ENCODE measurements around the gene KIDINS220. TPM values are rescaled to one million over a fixed set of nuclear protein-coding genes. Genes with fewer than 3 reads are reported as not detected.
A peak's percentile ranks its signal among the peaks of the same experiment; 100 is the strongest.

KIDINS220 gene
- polyA plus RNA-seq (2012; ENCODE audit: insufficient read depth, insufficient read length, low read depth) = 53.3 TPM

DNA sequence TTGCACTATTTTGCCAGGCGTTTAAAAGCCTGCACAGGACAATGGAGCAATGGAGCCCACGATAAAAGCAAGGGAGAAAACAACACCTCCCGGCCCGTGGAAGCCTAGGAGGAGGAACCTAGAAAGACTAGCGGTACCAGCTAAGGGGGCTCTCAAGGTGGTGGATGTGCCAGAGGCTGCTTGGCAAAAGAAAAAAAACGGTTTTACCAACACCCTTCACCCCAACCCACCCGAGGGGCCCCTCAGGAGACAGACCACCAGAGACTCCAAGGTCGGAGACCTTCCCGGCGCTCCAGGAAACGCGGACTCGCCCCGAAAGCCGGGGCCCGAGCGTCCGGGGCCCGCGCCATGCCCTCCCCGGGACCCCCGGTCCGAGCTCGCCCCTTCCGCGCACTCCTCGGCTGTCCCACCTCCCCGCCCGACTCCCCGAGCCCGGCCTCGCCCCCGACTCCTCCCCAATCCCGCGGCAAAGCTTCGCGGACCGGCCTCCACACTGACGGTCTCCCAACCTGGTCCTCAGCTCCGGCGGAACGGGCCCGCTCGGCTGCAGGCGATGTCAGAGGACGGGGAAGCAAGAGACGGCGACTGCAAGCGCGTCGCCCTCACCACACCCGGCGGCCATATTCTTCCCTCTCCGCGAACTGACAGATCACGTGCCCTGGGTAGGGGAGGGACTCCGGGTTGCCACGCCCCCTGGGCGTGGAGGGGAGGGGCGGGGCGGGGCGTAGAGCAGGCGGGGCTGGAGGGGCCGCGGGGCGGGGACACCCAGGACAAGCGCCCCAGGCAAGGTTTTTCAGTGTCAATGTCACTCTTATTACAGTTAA is at the start of gene KIDINS220:
KIDINS220 (minus strand) TSS at position 643 of the 824 bp plus-strand sequence. CDS start 10,520 bp downstream, outside the sequence.
- peak; percentile 93 for DNase-seq
- no peaks in the 10 kb centered on the region; the same call in 1 of the 2 replicates for H3K4me1 ChIP-seq
- peak within 1 kb of the TSS; percentile 94 for H3K4me3 ChIP-seq (ENCODE audit: low read depth, low read length)
- H3K27me3 ChIP-seq = no peaks in the 10 kb centered on the region
- H3K9me3 ChIP-seq = no peaks in the 10 kb centered on the region
- no peaks in the 10 kb centered on the region for H3K36me3 ChIP-seq
- TF ChIP-seq, protein P1, sequence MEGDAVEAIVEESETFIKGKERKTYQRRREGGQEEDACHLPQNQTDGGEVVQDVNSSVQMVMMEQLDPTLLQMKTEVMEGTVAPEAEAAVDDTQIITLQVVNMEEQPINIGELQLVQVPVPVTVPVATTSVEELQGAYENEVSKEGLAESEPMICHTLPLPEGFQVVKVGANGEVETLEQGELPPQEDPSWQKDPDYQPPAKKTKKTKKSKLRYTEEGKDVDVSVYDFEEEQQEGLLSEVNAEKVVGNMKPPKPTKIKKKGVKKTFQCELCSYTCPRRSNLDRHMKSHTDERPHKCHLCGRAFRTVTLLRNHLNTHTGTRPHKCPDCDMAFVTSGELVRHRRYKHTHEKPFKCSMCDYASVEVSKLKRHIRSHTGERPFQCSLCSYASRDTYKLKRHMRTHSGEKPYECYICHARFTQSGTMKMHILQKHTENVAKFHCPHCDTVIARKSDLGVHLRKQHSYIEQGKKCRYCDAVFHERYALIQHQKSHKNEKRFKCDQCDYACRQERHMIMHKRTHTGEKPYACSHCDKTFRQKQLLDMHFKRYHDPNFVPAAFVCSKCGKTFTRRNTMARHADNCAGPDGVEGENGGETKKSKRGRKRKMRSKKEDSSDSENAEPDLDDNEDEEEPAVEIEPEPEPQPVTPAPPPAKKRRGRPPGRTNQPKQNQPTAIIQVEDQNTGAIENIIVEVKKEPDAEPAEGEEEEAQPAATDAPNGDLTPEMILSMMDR (IDR thresholded peaks at IDR 0.05; ENCODE audit: low read depth, low read length) = no peak

GRCh38 chr2:8886876-8887275 is 49.5 kb upstream of the KIDINS220 start:
- DNase-seq = no peak
- Histone ChIP-seq H3K36me3 (no peaks in the 10 kb centered on the region), H3K9me3 (no peaks in the 10 kb centered on the region), H3K4me1 (no peaks in the 10 kb centered on the region; the same call in 1 of the 2 replicates), H3K27me3 (no peaks in the 10 kb centered on the region), H3K4me3 (ENCODE audit: low read depth, low read length) (no peak overlapping the region)
- TF ChIP-seq, protein P1 (IDR thresholded peaks at IDR 0.05; ENCODE audit: low read depth, low read length) = no peak

DNA sequence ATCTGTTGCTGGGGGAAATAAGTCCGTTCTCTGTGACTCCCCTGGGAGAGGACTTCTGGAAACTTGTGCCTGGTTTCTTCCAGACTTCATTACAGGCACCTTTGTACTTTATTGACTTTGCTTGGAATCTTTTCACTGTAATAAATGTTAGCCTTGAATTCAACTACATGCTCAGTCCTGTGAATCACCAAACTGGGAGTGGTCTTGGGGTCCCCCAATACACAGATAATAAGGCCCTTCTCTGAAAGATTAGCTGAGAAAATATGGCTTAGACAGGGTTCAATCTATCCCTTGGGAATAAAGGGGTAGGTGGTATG is 48.7 kb upstream of the KIDINS220 start:
- TF ChIP-seq, protein P1 (IDR thresholded peaks at IDR 0.05; ENCODE audit: low read depth, low read length) = no peak
- Histone ChIP-seq H3K4me3 (ENCODE audit: low read depth, low read length) (no peak overlapping the region), H3K36me3 (no peaks in the 10 kb centered on the region), H3K9me3 (no peaks in the 10 kb centered on the region), H3K4me1 (no peaks in the 10 kb centered on the region; the same call in 1 of the 2 replicates), H3K27me3 (no peaks in the 10 kb centered on the region)
- DNase-seq = no peak

- Histone ChIP-seq H3K9me3 (no peaks in the 10 kb centered on the region), H3K36me3 (no peaks in the 10 kb centered on the region), H3K4me3 (ENCODE audit: low read depth, low read length) (no peak overlapping the region), H3K4me1 (no peaks in the 10 kb centered on the region; the same call in 1 of the 2 replicates), H3K27me3 (no peaks in the 10 kb centered on the region)
- TF ChIP-seq, protein P1 (IDR thresholded peaks at IDR 0.05; ENCODE audit: low read depth, low read length) = no peak
- no peak for DNase-seq
Measured at GRCh38 chr2:8885449-8886201, 48.2 kb upstream of the KIDINS220 start.

GRCh38 chr2:8884812-8885211 is 47.4 kb upstream of the KIDINS220 start:
- H3K27me3 ChIP-seq = no peaks in the 10 kb centered on the region
- TF ChIP-seq, protein P1 (IDR thresholded peaks at IDR 0.05; ENCODE audit: low read depth, low read length) = no peak
- H3K36me3 ChIP-seq = no peaks in the 10 kb centered on the region
- no peak overlapping the region for H3K4me3 ChIP-seq (ENCODE audit: low read depth, low read length)
- no peak for DNase-seq
- H3K4me1 ChIP-seq = no peaks in the 10 kb centered on the region; the same call in 1 of the 2 replicates
- no peaks in the 10 kb centered on the region for H3K9me3 ChIP-seq

Data from BE2C (cell line).